GM12801 (cell line): ENCODE measurements around the gene S100A10.

Experiments used
- CTCF ChIP-seq: IDR thresholded peaks from one replicate; pipeline ENCODE4 v1.5.1; 2011; ENCODE audit warnings: control low read depth; ENCODE audit not compliant: insufficient read length; ENCODE audit errors: extremely low read depth

S100A10 gene

GRCh38 chr1:151939141-151939540 is 54.5 kb downstream of the S100A10 start:
- no peak for TF ChIP-seq CTCF

DNA sequence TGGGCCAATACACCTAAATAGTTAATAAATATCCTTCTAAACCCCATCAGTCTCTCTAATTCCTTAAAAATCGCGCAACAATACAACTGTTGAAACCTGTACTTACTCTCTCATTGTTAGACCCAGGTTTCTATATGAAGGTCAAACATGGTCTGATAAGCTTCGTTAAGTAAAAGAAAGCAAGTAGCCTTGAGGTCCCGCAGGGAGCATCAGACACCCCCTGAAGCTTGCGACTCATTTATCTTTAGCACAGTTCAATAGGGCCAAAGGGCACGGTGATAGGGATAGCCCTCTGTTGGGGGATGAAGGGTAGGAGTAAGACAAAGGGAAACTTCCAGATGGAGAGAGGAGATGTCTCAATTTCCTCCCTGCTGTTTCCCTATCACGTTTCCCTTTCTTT is 57.0 kb downstream of the S100A10 start:
- TF ChIP-seq CTCF, result no peak

DNA sequence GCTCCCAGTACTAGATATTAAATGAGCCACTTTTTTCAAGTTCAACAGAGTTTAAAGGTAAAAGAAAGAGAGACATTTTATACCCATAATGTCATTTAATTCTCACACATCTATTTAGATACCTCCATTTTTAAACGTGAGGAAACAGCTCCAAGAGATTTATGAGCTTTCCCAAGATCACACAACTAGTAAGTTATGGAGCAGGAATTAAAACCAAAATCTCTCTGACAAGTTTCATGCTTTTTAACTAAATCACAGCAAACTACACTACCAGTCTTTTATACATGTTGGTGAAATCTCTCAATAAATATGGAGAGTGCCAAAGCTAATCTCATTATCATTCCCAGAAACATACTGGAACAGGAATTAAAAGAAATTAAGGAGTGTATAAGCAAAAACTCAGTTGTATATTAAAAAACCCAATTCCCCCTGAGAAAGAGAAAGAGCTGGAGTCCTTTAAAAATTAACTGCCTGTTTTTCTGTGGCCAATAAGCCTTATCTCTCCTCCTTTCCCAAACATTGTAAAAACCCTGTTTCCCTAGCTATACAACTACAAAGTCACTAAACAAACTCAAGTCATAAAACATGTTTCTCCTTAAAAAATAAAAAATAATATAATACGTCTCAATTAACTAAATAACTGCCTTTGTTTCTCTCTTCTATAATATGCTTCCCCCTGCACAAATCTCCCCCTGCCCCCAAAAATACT is 57.6 kb downstream of the S100A10 start:
- no peak for TF ChIP-seq CTCF

GRCh38 chr1:151935154-151935553 is 58.5 kb downstream of the S100A10 start:
- no peak for TF ChIP-seq CTCF

- TF ChIP-seq CTCF, result no peak
Observed at GRCh38 chr1:151934048-151934493, 59.6 kb downstream of the S100A10 start.
